Vagina (tissue), 2 donors: Measurements from ENCODE around the gene TRIM3.

Source experiments
- CTCF ChIP-seq, 3 experiments: fragments of 450-650 bp in 2 of 3; fragments of 200-600 bp in 1 of 3; sonication (generic) in 1 of 3; IDR thresholded peaks; one replicate each; pipeline ENCODE4 v1.5.1; 2017 to 2019; ENCODE audit warnings: antibody characterized with exemption in 3 of 3, mild to moderate bottlenecking in 2 of 3, moderate library complexity in 2 of 3
- POLR2A ChIP-seq, 2 donors: fragments of 450-650 bp; IDR thresholded peaks; one replicate each; pipeline ENCODE4 v1.6.1; 2017; ENCODE audit warnings: antibody characterized with exemption in 2 of 2, mild to moderate bottlenecking in 2 of 2, moderate library complexity in 2 of 2
- POLR2AphosphoS5 ChIP-seq, 2 donors: sonication (generic); formaldehyde crosslinking; IDR thresholded peaks; one replicate each; pipeline ENCODE4 v1.9.0; 2017; ENCODE audit warnings: antibody characterized with exemption in 2 of 2, mild to moderate bottlenecking in 2 of 2, low read depth in 1 of 2; ENCODE audit not compliant: insufficient read depth in 1 of 2

- TF ChIP-seq CTCF (IDR thresholded peaks at IDR 0.05) (no peak), POLR2A (IDR thresholded peaks at IDR 0.05) (no peak), POLR2AphosphoS5 (IDR thresholded peaks at IDR 0.05; ENCODE audit: insufficient read depth in 1 of 2, low read depth in 1 of 2) (no peak)
These were observed 46.2 kb downstream of the TRIM3 start for GRCh38 chr11:6427516-6427915.
